ENCODE data around the gene CLK1. TPM values are rescaled to one million over a fixed set of nuclear protein-coding genes. Genes with fewer than 3 reads are reported as not detected.

Gene CLK1
- polyA plus RNA-seq, 2 of the 4 experiments (the other 2 are of a cell fraction) = 35.5 to 88.3 TPM

- ATAC-seq (no peak), FAIRE-seq (no peak), DNase-seq (ENCODE audit: low read depth in 1 of 2, low spot score in 1 of 2) (no peak)
- WGBS (ENCODE audit: missing lambda C conversion rate) = 93% methylated on average over 6 of the region's 6 CpGs
- Histone ChIP-seq H3K4me2 (no peak overlapping the region), H3K4me3 (no peak overlapping the region), H3K27ac (no peak overlapping the region), H3K9me3 (no peaks in the 10 kb centered on the region), H3K4me1 (no peaks in the 10 kb centered on the region)
- ChIA-PET POLR2A (no interaction called here), CTCF (no interaction called here)
- TF ChIP-seq NR3C1 (IDR thresholded peaks at IDR 0.05) = no peak
- TF ChIP-seq BHLHE40 (IDR thresholded peaks at IDR 0.05; ENCODE audit: low read depth, low read length) = no peak
- TF ChIP-seq POLR2AphosphoS2 (conservative IDR thresholded peaks at IDR 0.05; ENCODE audit: low read length) = peak; percentile 78; the same call in 1 of the 2 replicates
- peak; percentile 46; the same call in 1 of the 2 replicates for TF ChIP-seq HOXA7 (CRISPR knock-in tag; IDR thresholded peaks at IDR 0.05)
These were observed 12.8 kb downstream of the CLK1 start for GRCh38 chr2:200851398-200852248.

GRCh38 chr2:200850512-200851256 lies 13.8 kb downstream of the CLK1 start:
- Histone ChIP-seq H3K9me3 (no peaks in the 10 kb centered on the region), H3K4me3 (no peak overlapping the region), H3K4me1 (no peaks in the 10 kb centered on the region), H3K4me2 (no peak overlapping the region), H3K27ac (no peak overlapping the region)
- ChIA-PET POLR2A (interaction anchor here (0.6 to 1.6 kb wide), 3 partner anchors 23 to 39 kb away, joined by 4 to 11 read pairs (median 9); partner anchors contain the start of genes BZW1, NIF3L1 and PPIL3), CTCF (no interaction called here)
- WGBS (ENCODE audit: missing lambda C conversion rate) = 91% methylated on average over 14 of the region's 14 CpGs
- no peak for DNase-seq (ENCODE audit: low read depth in 1 of 2, low spot score in 1 of 2)
- no peak for TF ChIP-seq FOSL2 (IDR thresholded peaks at IDR 0.05)
- no peak for TF ChIP-seq FOSL2 (CRISPR knock-in tag; IDR thresholded peaks at IDR 0.05)
- TF ChIP-seq RFX5 (IDR thresholded peaks at IDR 0.05) = no peak
- no peak for TF ChIP-seq POLR2AphosphoS2 (conservative IDR thresholded peaks at IDR 0.05; ENCODE audit: low read length)
- TF ChIP-seq RCOR1 (IDR thresholded peaks at IDR 0.05; ENCODE audit: low read depth, low read length) = no peak
- no peak for TF ChIP-seq BHLHE40 (IDR thresholded peaks at IDR 0.05; ENCODE audit: low read depth, low read length)
- no peak for TF ChIP-seq HDAC2 (IDR thresholded peaks at IDR 0.05)
- TF ChIP-seq CHD4 (IDR thresholded peaks at IDR 0.05; ENCODE audit: borderline replicate concordance) = no peak
- no peak for TF ChIP-seq EP300 (IDR thresholded peaks at IDR 0.05)
- ATAC-seq = peak in 1 of 2 experiments; percentile 6; a peak in 2 of 6 replicates
- no peak for FAIRE-seq

GRCh38 chr2:200847939-200848338 lies 16.5 kb downstream of the CLK1 start:
- WGBS (ENCODE audit: missing lambda C conversion rate) = 86% methylated on average over 4 of the region's 4 CpGs
- Histone ChIP-seq H3K4me1 (no peaks in the 10 kb centered on the region), H3K9me3 (no peaks in the 10 kb centered on the region), H3K27ac (no peak overlapping the region), H3K4me3 (no peak overlapping the region), H3K4me2 (no peak overlapping the region)
- TF ChIP-seq ZC3H11A (IDR thresholded peaks at IDR 0.05) = no peak
- no peak for TF ChIP-seq MAZ (IDR thresholded peaks at IDR 0.05; ENCODE audit: borderline replicate concordance, low read depth, low read length)
- no peak for TF ChIP-seq MAX (IDR thresholded peaks at IDR 0.05)
- no peak for TF ChIP-seq CTCF (IDR thresholded peaks at IDR 0.05)
- TF ChIP-seq ATOH8 (CRISPR knock-in tag; IDR thresholded peaks at IDR 0.05; ENCODE audit: low read depth) = no peak
- no peak for TF ChIP-seq MAFK (IDR thresholded peaks at IDR 0.05; ENCODE audit: partially characterized antibody)
- no peak for TF ChIP-seq BCL3 (IDR thresholded peaks at IDR 0.05)
- TF ChIP-seq TP53 (CRISPR knock-in tag; IDR thresholded peaks at IDR 0.05) = no peak
- ATAC-seq (no peak), DNase-seq (ENCODE audit: low read depth in 1 of 2, low spot score in 1 of 2) (no peak), FAIRE-seq (no peak)
- ChIA-PET CTCF (interaction anchor here (0.9 to 1.0 kb wide), 2 partner anchors 13 to 134 kb away, joined by 3 read pairs; no protein-coding TSS in a partner anchor), POLR2A (interaction anchor here (2.4 kb wide), 1 partner anchor 16 kb away, joined by 15 read pairs; the partner anchor contains the start of gene CLK1)
